WTC11 (cell line): ENCODE results near the gene OSBPL5. TPM values are rescaled to one million over a fixed set of nuclear protein-coding genes. Genes with fewer than 3 reads are reported as not detected.

Experiments used
- ATAC-seq: fragments of 200-7000 bp; cut with Tn5 transposase; 2 replicates; pipeline ENCODE4 v1.10.0; 2021; ENCODE audit warnings: mild to moderate bottlenecking, moderate library complexity
- CTCF ChIA-PET: fragments of 300-600 bp; sonication (Branson Sonifier 250); formaldehyde crosslinking; loops from one replicate; lab custom pipeline; 2021; ENCODE audit warnings: antibody characterized with exemption; lab: Charles Lee
- POLR2A ChIA-PET: fragments of 350-600 bp; sonication (Branson Sonifier 250); formaldehyde crosslinking; loops from one replicate; lab custom pipeline; 2021; ENCODE audit warnings: antibody characterized with exemption; lab: Charles Lee
- DNase-seq: peaks from one replicate; pipeline ENCODE4 v3.0.0; 2021; ENCODE audit warnings: low spot score
- H3K27ac Mint-ChIP-seq: 2 replicates; pipeline ENCODE4 v1.8.0; 2021; ENCODE audit warnings: mixed read lengths
- H3K27me3 Mint-ChIP-seq: 2 replicates; pipeline ENCODE4 v1.8.0; 2021; ENCODE audit warnings: low read depth, mild to moderate bottlenecking, moderate library complexity, mixed read lengths
- H3K36me3 Mint-ChIP-seq: 2 replicates; pipeline ENCODE4 v1.8.0; 2021; ENCODE audit warnings: mixed read lengths
- H3K4me1 Mint-ChIP-seq: 2 replicates; pipeline ENCODE4 v1.8.0; 2022; ENCODE audit warnings: mixed read lengths
- H3K4me3 Mint-ChIP-seq: 2 replicates; pipeline ENCODE4 v1.8.0; 2021; ENCODE audit warnings: mild to moderate bottlenecking, moderate library complexity, mixed read lengths
- H3K9me3 Mint-ChIP-seq: 2 replicates; pipeline ENCODE4 v1.8.0; 2021; ENCODE audit warnings: mixed read lengths
- AFF4 ChIP-seq: sonication (generic); formaldehyde crosslinking; IDR thresholded peaks from 2 replicates; pipeline ENCODE4 v1.8.1; 2023; ENCODE audit warnings: mild to moderate bottlenecking, missing genetic modification reagents, borderline replicate concordance
- ATF1 ChIP-seq: sonication (generic); formaldehyde crosslinking; IDR thresholded peaks from 2 replicates; pipeline ENCODE4 v1.8.1; 2023; ENCODE audit warnings: mild to moderate bottlenecking, moderate library complexity, missing genetic modification reagents
- CBFB ChIP-seq: sonication (generic); formaldehyde crosslinking; IDR thresholded peaks from 2 replicates; pipeline ENCODE4 v1.8.1; 2022; ENCODE audit warnings: mild to moderate bottlenecking, low read depth, missing genetic modification reagents
- CREM ChIP-seq: sonication (generic); formaldehyde crosslinking; IDR thresholded peaks from 2 replicates; pipeline ENCODE4 v1.8.1; 2022; ENCODE audit warnings: mild to moderate bottlenecking, missing genetic modification reagents, moderate library complexity
- ERG ChIP-seq: fragments of 250-450 bp; sonication (Bioruptor Pico); IDR thresholded peaks from 2 replicates; pipeline ENCODE4 v1.8.0; 2021; ENCODE audit warnings: mild to moderate bottlenecking
- GABPB1 ChIP-seq: sonication (generic); formaldehyde crosslinking; IDR thresholded peaks from 2 replicates; pipeline ENCODE4 v1.8.1; 2023; ENCODE audit warnings: mild to moderate bottlenecking, missing genetic modification reagents
- IRF1 ChIP-seq: sonication (generic); formaldehyde crosslinking; IDR thresholded peaks from 2 replicates; pipeline ENCODE4 v1.8.0; 2023; ENCODE audit warnings: missing genetic modification reagents
- MXD4 ChIP-seq: fragments of 250-450 bp; sonication (Bioruptor Pico); IDR thresholded peaks from 2 replicates; pipeline ENCODE4 v1.8.0; 2021; ENCODE audit warnings: mild to moderate bottlenecking, moderate library complexity, borderline replicate concordance
- OVOL2 ChIP-seq: fragments of 250-450 bp; sonication (Bioruptor Pico); IDR thresholded peaks from 2 replicates; pipeline ENCODE4 v1.9.0; 2021; ENCODE audit warnings: mild to moderate bottlenecking, borderline replicate concordance
- PRRX2 ChIP-seq: fragments of 250-450 bp; sonication (Bioruptor Pico); IDR thresholded peaks from 2 replicates; pipeline ENCODE4 v1.8.0; 2021; ENCODE audit warnings: mild to moderate bottlenecking
- ZBTB21 ChIP-seq: sonication (generic); formaldehyde crosslinking; IDR thresholded peaks from 2 replicates; pipeline ENCODE4 v1.8.1; 2023; ENCODE audit warnings: mild to moderate bottlenecking, missing genetic modification reagents, borderline replicate concordance
- ZBTB43 ChIP-seq: sonication (generic); formaldehyde crosslinking; IDR thresholded peaks from 2 replicates; pipeline ENCODE4 v1.8.1; 2023; ENCODE audit warnings: mild to moderate bottlenecking, missing genetic modification reagents
- ZNF396 ChIP-seq: fragments of 250-450 bp; sonication (Bioruptor Pico); IDR thresholded peaks from 2 replicates; pipeline ENCODE4 v1.8.0; 2021; ENCODE audit warnings: mild to moderate bottlenecking, moderate library complexity, borderline replicate concordance
- ZNF416 ChIP-seq: fragments of 250-450 bp; sonication (Bioruptor Pico); IDR thresholded peaks from 2 replicates; pipeline ENCODE4 v1.9.0; 2021; ENCODE audit warnings: mild to moderate bottlenecking, inconsistent platforms
- total RNA-seq: library from RNA; stranded (reverse); gene quantifications from 3 replicates; pipeline ENCODE4 v1.2.3, GENCODE V29; 2021

OSBPL5 gene
- total RNA-seq, 1 experiment from 2014 or later: 17.7 TPM

- H3K4me3 Mint-ChIP-seq: no peak overlapping the region
- no peaks in the 10 kb centered on the region for H3K9me3 Mint-ChIP-seq
- peak; percentile 9 for DNase-seq
- H3K27me3 Mint-ChIP-seq: no peaks in the 10 kb centered on the region
- H3K36me3 Mint-ChIP-seq: no peaks in the 10 kb centered on the region
- H3K4me1 Mint-ChIP-seq: peaks cover 2% of the 10 kb centered on the region; the same call in 1 of the 2 replicates
- CTCF ChIA-PET: interaction anchor here (1.0 to 1.9 kb wide), 3 partner anchors 12 to 71 kb away, joined by 3 to 6 read pairs (median 3); no protein-coding TSS in a partner anchor
- H3K27ac Mint-ChIP-seq: no peak overlapping the region
- no peak for ATAC-seq
- TF ChIP-seq IRF1 (no peak), ZBTB21 (CRISPR knock-in tag) (no peak), CBFB (no peak), ERG (CRISPR knock-in tag) (no peak), GABPB1 (CRISPR knock-in tag) (no peak), ZBTB43 (no peak), ZNF396 (no peak)
- TF ChIP-seq, all 79 proteins: peak for 0
- POLR2A ChIA-PET: no interaction called here
Observed at GRCh38 chr11:3123761-3124733, 41.1 kb downstream of the OSBPL5 start.

- Mint-ChIP-seq H3K27ac (no peak overlapping the region), H3K27me3 (no peaks in the 10 kb centered on the region), H3K9me3 (peaks cover 1% of the 10 kb centered on the region), H3K36me3 (peaks cover under 1% of the 10 kb centered on the region), H3K4me3 (no peak overlapping the region)
- peak; percentile 9 for DNase-seq
- POLR2A ChIA-PET: no interaction called here
- no peak for TF ChIP-seq OVOL2 (CRISPR knock-in tag)
- TF ChIP-seq ATF1 (CRISPR knock-in tag): no peak
- TF ChIP-seq PRRX2: no peak
- TF ChIP-seq, all 79 proteins: peak for 0
- CTCF ChIA-PET: interaction anchor here (0.7 to 1.3 kb wide), 2 partner anchors 13 to 15 kb away, joined by 3 to 5 read pairs; no protein-coding TSS in a partner anchor
- no peak for ATAC-seq
- H3K4me1 Mint-ChIP-seq: peaks cover 2% of the 10 kb centered on the region; the same call in 1 of the 2 replicates
Observed at GRCh38 chr11:3123305-3123704, 41.8 kb downstream of the OSBPL5 start.

GRCh38 chr11:3122775-3123201, 42.3 kb downstream of the OSBPL5 start:
- Mint-ChIP-seq H3K36me3 (peaks cover 6% of the 10 kb centered on the region), H3K4me3 (no peak overlapping the region)
- DNase-seq: peak; percentile 10
- CTCF ChIA-PET: interaction anchor here (0.7 to 1.3 kb wide), 2 partner anchors 12 to 16 kb away, joined by 3 to 5 read pairs; no protein-coding TSS in a partner anchor
- TF ChIP-seq AFF4 (CRISPR knock-in tag) (no peak), ZNF416 (CRISPR knock-in tag) (no peak), ERG (CRISPR knock-in tag) (no peak), CREM (no peak), MXD4 (CRISPR knock-in tag) (no peak)
- TF ChIP-seq, all 79 proteins: peak for 0
- H3K9me3 Mint-ChIP-seq: peaks cover 6% of the 10 kb centered on the region
- POLR2A ChIA-PET: no interaction called here
- no peaks in the 10 kb centered on the region for H3K27me3 Mint-ChIP-seq
- peaks cover 2% of the 10 kb centered on the region; the same call in 1 of the 2 replicates for H3K4me1 Mint-ChIP-seq
- no peak overlapping the region for H3K27ac Mint-ChIP-seq
- ATAC-seq: no peak
